ENCODE data around the gene SLC16A11.

GRCh38 chr17:7018331-7018964 is 25.4 kb downstream of the SLC16A11 start:
- TF ChIP-seq, protein P1, sequence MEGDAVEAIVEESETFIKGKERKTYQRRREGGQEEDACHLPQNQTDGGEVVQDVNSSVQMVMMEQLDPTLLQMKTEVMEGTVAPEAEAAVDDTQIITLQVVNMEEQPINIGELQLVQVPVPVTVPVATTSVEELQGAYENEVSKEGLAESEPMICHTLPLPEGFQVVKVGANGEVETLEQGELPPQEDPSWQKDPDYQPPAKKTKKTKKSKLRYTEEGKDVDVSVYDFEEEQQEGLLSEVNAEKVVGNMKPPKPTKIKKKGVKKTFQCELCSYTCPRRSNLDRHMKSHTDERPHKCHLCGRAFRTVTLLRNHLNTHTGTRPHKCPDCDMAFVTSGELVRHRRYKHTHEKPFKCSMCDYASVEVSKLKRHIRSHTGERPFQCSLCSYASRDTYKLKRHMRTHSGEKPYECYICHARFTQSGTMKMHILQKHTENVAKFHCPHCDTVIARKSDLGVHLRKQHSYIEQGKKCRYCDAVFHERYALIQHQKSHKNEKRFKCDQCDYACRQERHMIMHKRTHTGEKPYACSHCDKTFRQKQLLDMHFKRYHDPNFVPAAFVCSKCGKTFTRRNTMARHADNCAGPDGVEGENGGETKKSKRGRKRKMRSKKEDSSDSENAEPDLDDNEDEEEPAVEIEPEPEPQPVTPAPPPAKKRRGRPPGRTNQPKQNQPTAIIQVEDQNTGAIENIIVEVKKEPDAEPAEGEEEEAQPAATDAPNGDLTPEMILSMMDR (IDR thresholded peaks at IDR 0.05; ENCODE audit: poor library complexity, severe bottlenecking), result no peak
- TF ChIP-seq, protein P2, sequence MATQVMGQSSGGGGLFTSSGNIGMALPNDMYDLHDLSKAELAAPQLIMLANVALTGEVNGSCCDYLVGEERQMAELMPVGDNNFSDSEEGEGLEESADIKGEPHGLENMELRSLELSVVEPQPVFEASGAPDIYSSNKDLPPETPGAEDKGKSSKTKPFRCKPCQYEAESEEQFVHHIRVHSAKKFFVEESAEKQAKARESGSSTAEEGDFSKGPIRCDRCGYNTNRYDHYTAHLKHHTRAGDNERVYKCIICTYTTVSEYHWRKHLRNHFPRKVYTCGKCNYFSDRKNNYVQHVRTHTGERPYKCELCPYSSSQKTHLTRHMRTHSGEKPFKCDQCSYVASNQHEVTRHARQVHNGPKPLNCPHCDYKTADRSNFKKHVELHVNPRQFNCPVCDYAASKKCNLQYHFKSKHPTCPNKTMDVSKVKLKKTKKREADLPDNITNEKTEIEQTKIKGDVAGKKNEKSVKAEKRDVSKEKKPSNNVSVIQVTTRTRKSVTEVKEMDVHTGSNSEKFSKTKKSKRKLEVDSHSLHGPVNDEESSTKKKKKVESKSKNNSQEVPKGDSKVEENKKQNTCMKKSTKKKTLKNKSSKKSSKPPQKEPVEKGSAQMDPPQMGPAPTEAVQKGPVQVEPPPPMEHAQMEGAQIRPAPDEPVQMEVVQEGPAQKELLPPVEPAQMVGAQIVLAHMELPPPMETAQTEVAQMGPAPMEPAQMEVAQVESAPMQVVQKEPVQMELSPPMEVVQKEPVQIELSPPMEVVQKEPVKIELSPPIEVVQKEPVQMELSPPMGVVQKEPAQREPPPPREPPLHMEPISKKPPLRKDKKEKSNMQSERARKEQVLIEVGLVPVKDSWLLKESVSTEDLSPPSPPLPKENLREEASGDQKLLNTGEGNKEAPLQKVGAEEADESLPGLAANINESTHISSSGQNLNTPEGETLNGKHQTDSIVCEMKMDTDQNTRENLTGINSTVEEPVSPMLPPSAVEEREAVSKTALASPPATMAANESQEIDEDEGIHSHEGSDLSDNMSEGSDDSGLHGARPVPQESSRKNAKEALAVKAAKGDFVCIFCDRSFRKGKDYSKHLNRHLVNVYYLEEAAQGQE (IDR thresholded peaks at IDR 0.05; ENCODE audit: borderline replicate concordance), result no peak
- TF ChIP-seq EZH2 (IDR thresholded peaks at IDR 0.05; ENCODE audit: borderline replicate concordance, insufficient read depth, low read length, poor library complexity, severe bottlenecking), result no peak
- TF ChIP-seq POLR2AphosphoS5 (IDR thresholded peaks at IDR 0.05), result no peak
- no peak for TF ChIP-seq EP300 (conservative IDR thresholded peaks at IDR 0.05; ENCODE audit: poor library complexity, severe bottlenecking)
- TF ChIP-seq SMC3 (conservative IDR thresholded peaks at IDR 0.05; ENCODE audit: poor library complexity), result no peak
